Stimulated activated CD4-positive, alpha-beta T cell treated with anti-CD3 and anti-CD28 coated beads, Interleukin-4, amount 100 ng/mL, for 24 hours (primary cell): ENCODE results near the gene C3.

Experiments used
- DNase-seq: peaks from one replicate; pipeline ENCODE4 v3.0.0-alpha.2; 2020

The C3 gene

GRCh38 chr19:6744381-6745301 is 24.2 kb upstream of the C3 start:
- DNase-seq: no peak

- DNase-seq: no peak
These were observed 23.4 kb upstream of the C3 start for GRCh38 chr19:6743714-6744380.

- no peak for DNase-seq
These were observed 22.6 kb upstream of the C3 start for GRCh38 chr19:6743066-6743465.

- DNase-seq: peak; percentile 22
These were observed 20.3 kb upstream of the C3 start for GRCh38 chr19:6740589-6741343.

GRCh38 chr19:6739883-6740588 is 19.6 kb upstream of the C3 start:
- DNase-seq: peak; percentile 14

GRCh38 chr19:6739390-6739882 is 19.0 kb upstream of the C3 start, which contains the start of gene TRIP10:
TRIP10 (plus strand) TSS chr19:6739680; CDS start chr19:6739762, 82 bp downstream.
- peak; percentile 81 for DNase-seq

GRCh38 chr19:6738787-6739389 is 18.4 kb upstream of the C3 start:
- peak; percentile 26 for DNase-seq

GRCh38 chr19:6737873-6738786 is 17.7 kb upstream of the C3 start:
- DNase-seq: peak; percentile 82

GRCh38 chr19:6737284-6737872 is 16.9 kb upstream of the C3 start, which contains the start of gene GPR108:
GPR108 (minus strand) TSS chr19:6737580; CDS start chr19:6737576, 4 bp downstream.
- peak; percentile 99 for DNase-seq

GRCh38 chr19:6736917-6737283 is 16.4 kb upstream of the C3 start:
- no peak for DNase-seq

GRCh38 chr19:6736169-6736916 is 15.9 kb upstream of the C3 start:
- DNase-seq: peak; percentile 75

- no peak for DNase-seq
These were observed 14.9 kb upstream of the C3 start for GRCh38 chr19:6735181-6735911.

GRCh38 chr19:6734096-6734696 is 13.7 kb upstream of the C3 start:
- no peak for DNase-seq

- no peak for DNase-seq
These were observed 13.1 kb upstream of the C3 start for GRCh38 chr19:6733338-6734095.

GRCh38 chr19:6732803-6733337 is 12.4 kb upstream of the C3 start:
- DNase-seq: no peak

GRCh38 chr19:6731822-6732221 is 11.4 kb upstream of the C3 start:
- no peak for DNase-seq

- no peak for DNase-seq
These were observed 10.7 kb upstream of the C3 start for GRCh38 chr19:6730941-6731670.
